Prostate gland (tissue), 2 donors: Measurements from ENCODE around the gene KIAA1143.

ENCODE experiments used
- CTCF ChIP-seq, 4 experiments: fragments of 200-600 bp in 2 of 4; fragments of 450-650 bp in 2 of 4; sonication (generic) in 2 of 4; IDR thresholded peaks; 1 replicate in 3 of 4; 2 replicates in 1 of 4; pipeline ENCODE4 v1.5.1; 2016 to 2019; ENCODE audit warnings: antibody characterized with exemption in 4 of 4, mild to moderate bottlenecking in 2 of 4, moderate library complexity in 2 of 4
- POLR2A ChIP-seq: fragments of 450-650 bp; IDR thresholded peaks from one replicate; pipeline ENCODE4 v1.6.1; 2016; ENCODE audit warnings: antibody characterized with exemption, mild to moderate bottlenecking
- POLR2AphosphoS5 ChIP-seq: sonication (generic); formaldehyde crosslinking; IDR thresholded peaks from one replicate; pipeline ENCODE4 v1.6.1; 2017; ENCODE audit warnings: antibody characterized with exemption

GRCh38 chr3:44712455-44713075 is 48.9 kb downstream of the KIAA1143 start, which contains the start of gene ZNF502:
- TF ChIP-seq CTCF (IDR thresholded peaks at IDR 0.05) (peak in 2 of 4 experiments; percentile 58 to 59), POLR2A (no peak), POLR2AphosphoS5 (peak; percentile 90)
